GM11168 (cell line): ENCODE measurements around the gene SGSH.

Source experiments
- in situ Hi-C: fragments of 300-500 bp; cut with MboI; formaldehyde crosslinking; loops from one replicate; pipeline ENCODE4 v1.12.0; 2022; ENCODE audit warnings: low sequenced_read_pairs; ENCODE audit not compliant: unreplicated experiment

The SGSH gene

GRCh38 chr17:80168371-80168770, 51.8 kb downstream of the SGSH start:
- in situ Hi-C loops, result no loop called here

- in situ Hi-C loops, result no loop called here
These were observed 53.7 kb downstream of the SGSH start for GRCh38 chr17:80166446-80166845.

- in situ Hi-C loops, result no loop called here
These were observed 55.9 kb downstream of the SGSH start for GRCh38 chr17:80164185-80164584.

GRCh38 chr17:80163336-80163735, 56.8 kb downstream of the SGSH start:
- in situ Hi-C loops, result no loop called here

GRCh38 chr17:80160536-80160935, 59.6 kb downstream of the SGSH start:
- in situ Hi-C loops, result no loop called here
